Gastrocnemius medialis (tissue), 4 donors: Measurements from ENCODE around the gene TBL1XR1. TPM values are rescaled to one million over a fixed set of nuclear protein-coding genes. Genes with fewer than 3 reads are reported as not detected.

Experiments
- ATAC-seq, 2 donors: fragments of 150-250 bp; one replicate each; pipeline ENCODE4 v1.9.1; 2016
- DNase-seq, 2 donors: peaks; one replicate each; pipeline ENCODE4 v3.0.0-alpha.2; 2019
- H3K27ac ChIP-seq, 4 donors: fragments of 200-600 bp; sonication (generic); 1 replicate in 1 of 4; 2 replicates in 3 of 4; pipeline ENCODE4 v1.5.1; 2016 to 2018; ENCODE audit warnings: mild to moderate bottlenecking in 2 of 4, moderate library complexity in 1 of 4
- H3K27me3 ChIP-seq, 3 donors: fragments of 200-600 bp; sonication (generic) in 2 of 3; 1 replicate in 1 of 3; 2 replicates in 2 of 3; pipeline versions ENCODE4 v1.5.1 to v1.6.0; 2016 to 2019; ENCODE audit warnings: mild to moderate bottlenecking in 1 of 3, moderate library complexity in 1 of 3
- H3K36me3 ChIP-seq, 2 donors: fragments of 200-600 bp; sonication (generic) in 1 of 2; one replicate each; pipeline ENCODE4 v1.5.1; 2017 to 2018
- H3K4me1 ChIP-seq, 2 donors: fragments of 200-600 bp; sonication (generic) in 1 of 2; one replicate each; pipeline ENCODE4 v1.5.1; 2016 to 2017; ENCODE audit warnings: mild to moderate bottlenecking in 2 of 2
- H3K4me3 ChIP-seq, 4 donors: fragments of 200-600 bp; sonication (generic) in 3 of 4; 1 replicate in 1 of 4; 2 replicates in 3 of 4; pipeline ENCODE4 v1.5.1; 2016 to 2019; ENCODE audit warnings: mild to moderate bottlenecking in 2 of 4
- H3K9me3 ChIP-seq, 3 donors: fragments of 200-600 bp; sonication (generic) in 2 of 3; 1 replicate in 1 of 3; 2 replicates in 2 of 3; pipeline ENCODE4 v1.5.1; 2016 to 2019
- CTCF ChIP-seq, 5 experiments: fragments of 450-650 bp in 3 of 5; fragments of 200-600 bp in 2 of 5; sonication (generic) in 2 of 5; IDR thresholded peaks in 4 of 5; conservative IDR thresholded peaks in 1 of 5; 1 replicate in 4 of 5; 2 replicates in 1 of 5; pipeline ENCODE4 v1.5.1; 2016 to 2019; ENCODE audit warnings: antibody characterized with exemption in 5 of 5, mild to moderate bottlenecking in 3 of 5, moderate library complexity in 3 of 5
- POLR2A ChIP-seq, 2 donors: fragments of 450-650 bp; IDR thresholded peaks; one replicate each; pipeline ENCODE4 v1.6.1; 2017; ENCODE audit warnings: antibody characterized with exemption in 2 of 2, mild to moderate bottlenecking in 2 of 2, moderate library complexity in 2 of 2
- in situ Hi-C, 4 donors: fragments of 200-750 bp; cut with MboI; loops; one replicate each; pipeline versions ENCODE4 v1.15.0 to v1.8.0; 2017; ENCODE audit warnings: low sequenced_read_pairs in 4 of 4
- intact Hi-C: fragments of 100-400 bp; cut with DNase I; formaldehyde crosslinking; loops from one replicate; pipeline ENCODE4 v1.15.1; 2023; ENCODE audit warnings: low total_unique reads
- total RNA-seq, 4 donors: library from RNA; depleted of rRNA; stranded (reverse); fragments of >200 nt; gene quantifications; one replicate each; pipeline versions ENCODE4 v1.1.0 to v1.2.3, GENCODE V29; 2016

The TBL1XR1 gene
- total RNA-seq, 4 donors from 2014 or later = 35.9 to 77.8 (median 49.2) TPM

GRCh38 chr3:176974279-176974678 lies 223.0 kb downstream of the TBL1XR1 start:
- in situ Hi-C loops = no loop called here
- intact Hi-C loops = no loop called here
- TF ChIP-seq CTCF (IDR thresholded peaks at IDR 0.05 in 4 of 5, conservative IDR thresholded peaks at IDR 0.05 in 1 of 5) (no peak), POLR2A (IDR thresholded peaks at IDR 0.05) (no peak)
- no peak overlapping the region for H3K27ac ChIP-seq
- DNase-seq (no peak), ATAC-seq (no peak)
- no peaks in the 10 kb centered on the region for H3K27me3 ChIP-seq
- H3K4me1 ChIP-seq = no peaks in the 10 kb centered on the region
- H3K4me3 ChIP-seq = no peak overlapping the region
- H3K9me3 ChIP-seq = no peaks in the 10 kb centered on the region
- H3K36me3 ChIP-seq = no peaks in the 10 kb centered on the region

GRCh38 chr3:176971613-176972174 lies 225.6 kb downstream of the TBL1XR1 start:
- in situ Hi-C loops = no loop called here
- DNase-seq (no peak), ATAC-seq (no peak)
- intact Hi-C loops = no loop called here
- H3K4me3 ChIP-seq = no peak overlapping the region
- no peaks in the 10 kb centered on the region for H3K4me1 ChIP-seq
- H3K36me3 ChIP-seq = no peaks in the 10 kb centered on the region
- no peaks in the 10 kb centered on the region for H3K27me3 ChIP-seq
- no peak for TF ChIP-seq POLR2A (IDR thresholded peaks at IDR 0.05)
- no peak for TF ChIP-seq CTCF (IDR thresholded peaks at IDR 0.05 in 4 of 5, conservative IDR thresholded peaks at IDR 0.05 in 1 of 5)
- no peaks in the 10 kb centered on the region for H3K9me3 ChIP-seq
- H3K27ac ChIP-seq = no peak overlapping the region

- in situ Hi-C loops (no loop called here), intact Hi-C loops (no loop called here)
- no peak for ATAC-seq
- TF ChIP-seq CTCF (IDR thresholded peaks at IDR 0.05 in 4 of 5, conservative IDR thresholded peaks at IDR 0.05 in 1 of 5) (no peak), POLR2A (IDR thresholded peaks at IDR 0.05) (no peak)
- Histone ChIP-seq H3K27ac (no peak overlapping the region), H3K9me3 (no peaks in the 10 kb centered on the region), H3K4me3 (no peak overlapping the region), H3K27me3 (no peaks in the 10 kb centered on the region), H3K4me1 (no peaks in the 10 kb centered on the region), H3K36me3 (no peaks in the 10 kb centered on the region)
- no peak for DNase-seq
Measured at GRCh38 chr3:176970770-176971169, 226.5 kb downstream of the TBL1XR1 start.

GRCh38 chr3:176969506-176969905 lies 227.8 kb downstream of the TBL1XR1 start:
- in situ Hi-C loops (no loop called here), intact Hi-C loops (no loop called here)
- Histone ChIP-seq H3K4me1 (no peaks in the 10 kb centered on the region), H3K36me3 (no peaks in the 10 kb centered on the region), H3K9me3 (no peaks in the 10 kb centered on the region), H3K4me3 (no peak overlapping the region), H3K27me3 (no peaks in the 10 kb centered on the region), H3K27ac (no peak overlapping the region)
- DNase-seq (no peak), ATAC-seq (no peak)
- TF ChIP-seq CTCF (IDR thresholded peaks at IDR 0.05 in 4 of 5, conservative IDR thresholded peaks at IDR 0.05 in 1 of 5) (no peak), POLR2A (IDR thresholded peaks at IDR 0.05) (no peak)
